ENCODE data around the gene GRAMD2A.

GRAMD2A gene

DNA sequence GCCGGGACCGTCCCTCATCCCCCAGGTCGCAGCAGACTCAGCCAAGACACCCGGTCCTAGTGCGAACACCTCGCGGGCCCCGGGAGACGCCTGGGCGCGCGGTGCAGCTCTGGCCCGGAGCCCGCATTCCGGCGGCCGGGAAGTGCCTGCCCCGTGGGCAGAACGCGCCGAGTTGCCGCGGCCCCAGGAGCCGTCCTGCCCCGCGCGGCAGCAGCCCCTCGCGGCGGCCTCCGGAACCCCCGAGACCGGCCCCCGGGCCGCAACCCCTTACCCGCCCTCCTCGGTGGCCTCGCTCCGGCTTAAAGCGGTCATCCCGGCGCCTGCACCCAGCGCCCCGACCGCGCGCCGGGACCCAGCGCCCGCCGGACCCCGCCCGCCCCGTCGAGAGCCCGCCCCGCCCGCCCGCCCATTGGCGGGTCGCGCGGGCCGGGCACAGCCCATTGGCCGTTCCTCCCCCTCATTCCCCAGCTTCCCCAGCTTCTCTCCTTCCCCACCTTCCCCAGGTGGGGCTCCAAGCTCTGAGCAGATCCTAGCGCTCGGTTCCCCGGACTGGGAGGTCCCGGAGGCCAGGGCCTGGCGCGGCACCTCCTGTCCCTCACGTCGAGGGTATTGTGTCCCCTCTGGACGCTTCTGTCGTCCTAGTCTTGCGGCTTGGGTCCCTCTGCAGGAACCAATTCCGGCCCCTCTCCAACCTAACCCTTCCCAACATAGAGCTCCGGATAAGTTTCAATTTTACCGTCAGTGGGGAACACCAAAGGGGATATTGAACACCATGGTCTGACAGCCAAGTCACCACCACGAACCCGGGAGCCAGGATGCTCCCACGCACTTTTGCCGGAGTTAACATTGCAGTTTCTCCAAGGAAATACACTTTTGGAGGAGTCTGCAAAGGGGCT is at the start of gene GRAMD2A:
TSS of gene GRAMD2A (minus strand) at position 328 of the 896 bp plus-strand sequence.
- no peak for DNase-seq

DNA sequence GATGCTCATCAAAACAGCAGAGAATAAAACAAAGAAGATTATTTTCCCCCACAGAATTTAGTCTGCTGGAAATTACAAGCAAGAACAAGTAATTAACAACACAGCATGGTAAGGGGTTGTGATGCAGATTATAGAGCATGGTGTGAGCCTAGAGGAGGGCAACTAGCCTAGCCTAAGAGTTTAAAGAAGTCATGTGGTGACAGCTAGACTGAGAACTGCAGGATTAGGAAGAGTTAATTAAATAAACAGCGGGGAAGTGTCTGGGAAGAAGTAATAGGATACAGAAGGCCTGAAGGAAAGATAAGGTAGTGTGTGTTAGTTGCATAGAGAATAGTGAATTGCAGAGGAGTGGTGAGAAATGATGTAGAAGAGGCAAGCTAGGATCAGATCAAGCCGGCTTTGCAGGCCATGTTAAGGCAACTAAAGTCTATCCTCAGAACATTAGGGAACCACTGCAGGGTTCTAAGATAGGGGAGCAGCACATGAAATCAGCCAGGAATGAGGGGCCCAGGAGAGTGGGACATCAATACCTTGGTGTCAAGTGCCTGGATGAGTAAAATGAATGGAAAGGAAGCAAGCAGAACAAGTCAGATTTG is 45.3 kb upstream of the GRAMD2A start:
- no peak for DNase-seq

DNA sequence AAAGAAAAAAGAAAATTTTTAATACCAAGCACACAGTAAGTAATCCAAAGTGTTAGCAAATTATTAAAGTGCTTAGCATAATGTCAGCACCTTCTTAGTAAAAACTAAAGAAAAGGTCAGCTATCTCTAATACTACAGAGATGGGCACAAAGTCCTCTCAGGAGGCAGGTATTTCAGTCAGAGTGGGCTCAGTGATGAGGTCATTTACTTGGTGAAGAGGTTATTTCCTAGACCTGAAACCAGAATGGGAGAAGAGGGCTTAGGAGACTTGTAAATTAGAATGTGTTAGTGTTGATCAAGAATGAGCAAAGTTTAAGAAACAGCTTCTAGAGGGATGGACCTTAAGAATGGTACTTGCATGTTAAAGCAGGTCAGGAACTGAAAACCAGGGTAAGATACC is 42.1 kb upstream of the GRAMD2A start:
- DNase-seq: no peak

DNA sequence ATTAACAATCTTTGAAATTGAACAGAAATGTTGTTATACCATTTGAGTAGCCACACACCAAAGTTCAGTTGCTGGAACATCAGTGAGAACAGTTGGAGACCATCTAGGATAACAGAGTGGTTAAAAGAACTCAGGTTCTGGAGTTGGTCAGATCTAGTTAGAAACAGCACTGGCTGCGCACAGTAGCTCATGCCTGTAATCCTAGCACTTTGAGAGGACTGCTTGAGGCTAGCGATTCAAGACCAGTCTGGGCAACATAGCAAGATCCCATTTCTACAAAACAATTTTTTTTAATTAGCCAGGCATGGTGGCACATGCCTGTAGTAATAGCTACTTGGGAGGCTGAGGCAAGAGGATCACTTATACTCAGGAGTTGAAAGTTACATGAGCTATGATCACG is 41.0 kb upstream of the GRAMD2A start:
- no peak for DNase-seq

DNA sequence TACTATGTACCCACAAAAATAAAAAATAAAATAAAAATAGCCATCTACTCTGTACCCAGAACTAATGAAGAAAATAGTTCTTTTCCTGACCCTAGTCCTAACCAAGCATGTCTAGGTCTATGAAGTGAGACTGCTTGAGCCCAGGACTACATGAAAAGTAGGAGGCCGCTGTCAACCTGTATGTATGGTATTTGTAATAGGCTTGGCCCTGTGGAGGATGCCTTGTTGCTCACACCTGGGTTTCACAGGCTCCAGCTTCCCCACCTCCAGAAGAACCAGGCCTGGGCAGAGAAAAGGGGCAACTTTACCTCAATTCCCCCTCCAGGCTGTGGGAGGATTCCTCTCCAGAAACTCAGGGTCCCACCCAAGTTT is 40.3 kb upstream of the GRAMD2A start:
- no peak for DNase-seq

DNA sequence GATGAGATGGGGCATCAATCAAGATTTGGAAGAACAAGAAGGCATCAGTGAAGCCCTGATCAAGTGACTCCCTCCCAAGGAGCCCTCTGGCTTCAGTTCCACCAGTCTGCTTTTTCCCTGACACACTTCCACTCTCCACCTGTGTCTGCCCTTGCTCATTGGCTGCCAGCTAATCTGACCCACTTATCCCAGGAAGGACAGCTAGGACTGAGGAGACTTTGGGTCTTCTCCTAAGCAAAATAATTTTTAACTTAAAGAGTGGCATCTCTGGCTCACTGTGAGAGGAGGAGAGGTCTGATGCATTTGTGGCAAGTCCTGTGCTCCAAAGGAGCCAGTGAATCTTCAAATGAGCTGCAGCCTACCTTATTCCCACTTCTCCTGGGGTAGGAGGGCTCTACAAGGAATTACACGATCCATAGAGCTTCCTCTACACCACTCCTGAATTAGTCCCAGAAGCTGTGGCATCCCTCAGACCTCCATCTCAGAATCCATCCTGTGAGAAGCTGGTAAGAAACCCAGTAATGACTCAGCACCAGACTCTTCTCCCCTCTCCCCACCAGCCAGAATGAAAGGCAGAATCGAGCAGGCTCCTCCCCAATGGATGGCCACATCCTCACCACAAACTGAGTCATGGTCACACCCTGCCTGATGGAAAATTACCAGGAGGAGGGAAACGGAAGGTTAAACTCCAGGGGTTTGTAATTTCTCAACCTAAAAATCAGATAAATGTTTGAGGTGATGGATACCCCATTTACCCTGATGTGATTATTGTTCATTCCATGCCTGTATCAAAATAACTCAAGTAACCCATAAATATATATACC is 39.7 kb upstream of the GRAMD2A start:
- no peak for DNase-seq

DNA sequence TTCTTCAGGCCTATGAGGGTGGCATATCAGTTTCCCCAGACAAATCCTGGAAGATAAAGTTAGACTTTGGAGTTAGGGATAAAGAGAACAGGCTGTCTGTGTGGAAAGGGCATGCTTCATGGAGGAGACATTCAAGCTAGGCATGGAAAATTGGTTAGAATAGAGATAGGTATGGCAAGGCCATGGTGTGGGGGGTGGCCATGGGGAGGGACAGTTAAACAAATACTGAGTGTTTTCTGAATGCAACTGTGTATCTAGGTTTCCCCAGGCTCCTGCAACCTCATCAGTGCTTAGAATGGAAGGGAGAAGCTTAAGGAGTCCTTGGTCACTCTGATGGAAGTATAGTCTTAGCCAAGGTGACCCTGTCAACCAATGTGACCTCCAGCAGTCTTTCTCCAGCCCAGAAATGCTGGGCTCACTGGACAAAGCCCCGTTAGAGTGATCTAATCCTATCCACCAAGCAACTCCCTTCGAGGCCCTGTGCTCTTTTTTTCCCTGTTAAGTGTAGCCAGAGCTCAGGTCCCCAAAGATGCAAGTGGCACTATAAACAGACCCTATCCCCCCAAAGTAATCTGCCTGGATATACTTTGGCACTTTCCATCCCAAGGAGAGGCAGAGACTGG is 38.9 kb upstream of the GRAMD2A start:
- no peak for DNase-seq

DNA sequence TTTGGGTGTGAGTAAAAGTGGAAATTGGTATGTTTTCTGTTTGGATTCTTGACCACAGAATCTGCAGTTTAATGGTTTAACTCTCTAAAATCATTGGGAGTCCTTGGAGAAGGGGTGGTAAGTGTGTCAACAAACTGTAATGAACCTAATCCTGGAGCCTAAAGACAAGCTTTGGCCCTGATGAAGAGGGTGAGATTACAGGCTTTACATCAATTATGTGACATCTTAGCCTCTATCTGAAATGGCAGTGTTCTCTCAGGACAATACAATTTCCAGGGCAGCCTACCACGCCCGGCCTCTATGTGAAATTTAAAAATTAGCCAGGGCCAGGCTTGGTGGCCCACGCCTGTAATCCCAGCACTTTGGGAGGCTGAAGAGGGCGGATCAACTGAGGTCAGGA is 37.7 kb upstream of the GRAMD2A start:
- DNase-seq: no peak

DNA sequence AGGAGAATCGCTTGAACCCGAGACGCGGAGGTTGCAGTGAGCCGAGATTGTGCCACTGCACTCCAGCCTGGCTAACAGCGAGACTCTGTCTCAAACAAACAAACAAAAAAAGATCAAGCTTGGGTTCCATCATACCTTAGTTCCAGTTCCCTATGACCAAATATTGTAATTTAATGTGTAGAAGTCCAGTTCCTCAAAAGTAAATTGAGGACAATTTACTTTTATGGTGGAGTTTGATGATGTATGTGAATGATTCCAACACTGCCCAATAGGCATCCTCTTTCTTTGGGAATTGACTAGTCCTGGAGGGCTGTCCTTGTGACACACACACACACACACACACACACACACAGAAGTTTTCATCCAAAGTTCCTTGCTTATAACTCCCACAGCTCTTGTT is 36.2 kb upstream of the GRAMD2A start:
- no peak for DNase-seq

DNA sequence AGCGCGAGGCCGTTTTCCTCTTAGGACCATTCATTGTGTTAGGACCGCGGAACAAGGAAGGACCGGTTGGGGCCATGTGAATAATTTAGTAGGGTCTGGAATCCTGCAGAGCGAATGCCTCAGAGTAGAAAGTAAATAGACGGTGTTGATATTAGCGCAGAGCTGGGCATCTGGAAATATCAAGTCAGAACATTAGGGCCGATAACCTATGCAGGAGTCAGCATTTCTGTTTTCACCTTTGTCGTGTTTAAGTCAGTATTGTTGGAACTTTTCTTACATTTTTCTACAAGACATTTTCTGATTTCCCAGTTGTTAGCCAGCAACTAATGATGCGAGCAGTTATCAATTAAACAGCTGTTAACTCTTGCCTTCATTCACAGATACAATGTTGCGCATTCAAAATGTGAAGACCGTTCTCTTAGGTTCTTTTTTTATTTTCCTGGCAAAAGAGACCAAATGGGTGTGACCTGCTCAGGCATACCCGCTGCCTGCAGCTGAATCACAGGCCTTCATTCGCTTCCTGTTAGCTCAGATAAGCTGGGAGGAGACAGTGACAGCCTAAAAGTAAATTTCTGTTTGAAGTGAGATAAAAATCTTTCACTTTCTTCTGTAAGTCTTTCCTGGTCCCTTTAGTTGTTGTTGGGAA is 34.4 kb upstream of the GRAMD2A start:
- no peak for DNase-seq

DNA sequence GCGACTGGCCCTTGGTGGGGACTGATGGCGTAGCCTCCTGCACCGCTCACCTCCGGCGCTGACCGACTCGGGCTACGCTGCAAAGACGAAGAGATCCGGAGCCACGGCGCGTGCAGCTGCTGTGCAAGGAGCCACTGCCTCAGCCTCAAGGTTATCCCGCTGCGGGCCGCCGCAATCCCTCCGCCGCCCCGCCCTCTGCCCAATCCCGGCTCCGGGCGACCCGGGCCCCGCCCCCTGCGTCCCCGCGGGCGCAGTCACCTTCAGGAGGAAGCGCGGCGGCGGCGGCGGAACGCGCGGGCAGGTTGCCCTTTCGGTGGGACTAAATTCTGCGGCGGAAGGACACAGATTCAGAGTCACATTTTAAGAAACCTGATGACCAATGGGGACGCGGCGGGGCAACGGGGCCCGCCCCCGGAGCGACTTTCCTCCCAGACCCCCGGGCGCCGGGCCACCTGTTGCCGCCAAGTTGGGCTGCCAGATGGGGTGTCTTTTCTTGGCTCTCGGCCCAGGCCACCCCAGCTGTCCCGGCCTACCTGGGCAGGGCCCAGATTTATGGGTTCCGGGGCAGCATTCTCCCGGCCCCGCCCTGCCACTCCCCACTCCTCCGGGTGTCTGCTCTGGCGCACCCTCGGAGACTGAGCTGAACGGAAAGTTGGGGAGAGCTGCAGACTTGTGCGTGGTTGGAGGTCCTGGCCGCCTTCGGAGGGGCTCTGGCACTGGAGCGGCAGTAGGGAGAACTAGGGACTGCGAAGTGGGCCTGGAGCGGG is 33.7 kb upstream of the GRAMD2A start, which contains the start of gene PKM:
TSS of gene PKM (minus strand) at position 125 of the 767 bp plus-strand sequence. CDS start 12,093 bp downstream, outside the sequence.
- DNase-seq: peak; percentile 92

DNA sequence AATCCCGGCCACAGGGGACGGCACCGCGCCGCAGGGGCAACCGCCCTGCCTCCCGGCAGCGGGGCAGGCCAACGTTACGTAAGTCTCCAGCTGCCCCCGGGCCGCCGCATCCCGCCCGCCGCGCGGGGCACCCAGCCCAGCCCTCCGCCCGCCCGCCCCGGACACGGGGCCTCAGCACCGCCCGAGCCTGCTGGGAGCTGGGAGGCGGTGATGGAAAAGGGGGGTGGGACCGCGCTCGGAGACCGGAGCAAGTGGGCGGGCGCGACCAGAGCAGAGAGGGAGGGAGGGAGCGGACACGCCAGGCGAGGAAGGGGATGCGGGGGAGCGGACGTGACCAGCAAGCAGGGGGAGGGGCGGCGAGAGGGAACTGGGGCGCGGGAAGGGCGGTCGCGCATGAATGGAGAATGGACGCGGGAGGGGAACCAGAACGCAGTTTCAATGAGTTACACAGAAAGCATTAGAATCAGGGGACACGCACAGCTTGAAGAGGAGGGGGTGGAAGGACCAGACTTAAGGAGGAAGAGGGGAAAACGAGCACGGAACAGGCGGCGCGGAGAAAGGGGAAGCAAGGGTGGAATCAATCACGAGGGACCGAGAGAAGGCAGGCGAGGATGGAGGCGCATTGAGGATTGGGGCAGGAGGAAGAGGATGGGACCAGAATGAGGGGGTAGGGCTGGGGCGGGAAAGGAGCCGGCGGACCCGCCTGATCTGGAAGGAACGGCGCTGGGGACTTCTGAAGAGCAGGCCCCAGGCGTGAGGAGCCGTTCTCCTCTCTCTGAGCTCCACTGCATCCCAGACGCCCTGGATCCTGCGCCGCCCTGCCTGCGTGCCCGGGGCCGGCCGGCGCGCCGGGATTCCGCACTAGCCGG is 32.8 kb upstream of the GRAMD2A start:
- peak; percentile 55 for DNase-seq

DNA sequence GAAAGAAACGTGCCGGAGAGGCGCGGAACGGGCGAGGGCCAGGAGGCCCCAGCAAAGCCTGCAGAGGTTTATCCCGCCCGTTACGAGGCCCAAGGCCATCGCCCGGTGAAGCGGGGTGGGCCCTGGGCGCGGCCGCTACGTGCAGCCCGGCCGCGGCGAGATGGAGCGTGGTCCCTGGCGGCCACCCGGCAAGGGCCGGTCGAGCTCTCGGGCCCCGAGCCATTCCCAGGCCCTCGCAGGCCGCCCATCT is 32.3 kb upstream of the GRAMD2A start:
- DNase-seq: no peak

DNA sequence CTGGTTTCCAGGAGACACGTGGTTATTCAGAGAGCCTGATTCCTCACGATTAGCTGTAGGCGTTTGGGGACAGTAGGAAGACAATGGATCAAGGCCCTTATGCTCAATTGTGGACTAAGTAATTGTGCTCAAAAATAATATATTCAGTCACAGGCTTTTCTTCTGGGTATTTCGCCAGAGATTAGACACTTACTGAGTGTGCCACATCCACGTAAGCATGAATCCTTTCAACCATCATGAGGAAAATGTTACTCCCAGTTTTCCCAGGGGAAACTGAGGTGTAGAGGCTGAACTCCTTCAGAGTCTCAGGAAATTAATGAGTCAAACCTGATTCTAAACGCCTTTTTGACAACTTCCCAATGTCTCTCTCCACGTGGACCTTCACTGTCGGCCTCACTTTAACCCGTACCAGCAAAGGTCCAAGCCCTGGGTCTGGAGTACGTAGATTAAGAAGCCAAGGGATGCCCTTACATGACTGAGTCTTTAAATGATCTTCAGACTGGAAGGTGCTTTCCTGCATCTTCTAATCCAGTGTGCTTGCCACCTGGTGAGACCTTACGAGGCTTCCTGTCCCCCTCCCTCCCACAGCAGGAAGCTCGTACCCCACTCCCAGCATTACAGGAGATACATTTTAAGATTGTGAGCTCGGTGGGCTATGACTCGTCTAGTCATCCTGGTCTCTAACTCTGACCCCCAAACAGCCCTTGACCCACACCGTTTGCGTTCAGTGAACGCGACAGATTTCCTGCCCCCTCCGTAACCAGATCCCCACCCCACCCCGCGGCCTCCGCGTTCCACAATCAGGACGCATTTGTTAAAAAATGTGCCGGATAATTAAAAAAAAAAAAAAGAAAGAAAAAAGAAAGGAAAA is 31.7 kb upstream of the GRAMD2A start:
- no peak for DNase-seq

DNA sequence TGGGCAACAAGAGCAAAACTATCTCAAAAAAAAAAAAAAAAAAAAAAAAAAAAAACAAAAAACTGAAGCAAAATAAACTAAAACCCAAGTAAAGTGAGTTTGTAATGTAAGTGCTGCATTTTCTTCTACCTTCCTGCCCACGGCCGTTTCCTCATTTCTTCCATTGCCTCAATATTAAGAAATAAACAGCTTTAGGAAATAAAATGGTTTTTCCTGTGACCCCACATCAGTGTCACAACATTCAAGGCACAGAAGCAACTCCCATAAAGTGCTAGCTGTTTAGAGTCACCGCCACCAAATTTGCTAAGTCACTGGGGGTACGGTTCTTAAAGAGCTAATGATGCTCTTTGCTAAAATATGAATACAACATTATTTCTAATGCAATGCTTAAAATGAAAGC is 30.1 kb upstream of the GRAMD2A start:
- no peak for DNase-seq

DNA sequence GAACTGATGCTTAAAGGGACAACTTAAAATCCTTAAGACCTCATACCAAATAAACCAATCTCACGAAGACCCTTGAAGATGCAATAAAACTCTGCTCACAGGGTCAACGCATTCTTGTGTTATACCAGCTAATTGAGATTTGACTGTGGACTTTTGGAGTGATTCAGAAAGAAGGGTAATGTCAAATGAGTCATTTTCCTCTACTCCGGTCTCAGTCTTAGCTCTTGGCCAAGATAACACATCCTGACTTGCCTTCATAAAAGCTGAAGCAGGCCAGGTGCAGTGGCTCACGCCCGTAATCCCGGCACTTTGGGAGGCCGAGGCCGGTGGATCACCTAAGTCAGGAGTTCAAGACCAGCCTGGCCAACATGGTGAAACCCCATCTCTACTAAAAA is 29.6 kb upstream of the GRAMD2A start:
- DNase-seq: no peak

DNA sequence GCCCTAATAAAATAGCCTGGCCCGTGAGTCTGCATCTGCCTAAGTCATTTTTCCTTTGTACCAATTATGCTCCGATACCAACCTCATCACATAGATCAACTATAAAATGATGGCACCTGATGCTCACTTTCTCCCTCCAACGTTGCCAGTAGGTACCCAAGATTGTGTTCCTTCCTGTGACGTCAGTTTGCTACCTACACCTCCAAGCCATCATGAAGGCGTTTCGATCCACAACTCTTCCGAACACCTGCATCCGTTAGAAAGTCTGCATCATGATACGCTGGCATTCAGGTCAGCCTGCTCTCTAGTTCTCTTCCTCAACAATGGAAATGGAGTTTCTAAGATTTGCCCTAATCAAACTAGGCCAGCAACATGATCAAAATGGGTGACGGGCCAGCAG is 25.7 kb upstream of the GRAMD2A start:
- no peak for DNase-seq

DNA sequence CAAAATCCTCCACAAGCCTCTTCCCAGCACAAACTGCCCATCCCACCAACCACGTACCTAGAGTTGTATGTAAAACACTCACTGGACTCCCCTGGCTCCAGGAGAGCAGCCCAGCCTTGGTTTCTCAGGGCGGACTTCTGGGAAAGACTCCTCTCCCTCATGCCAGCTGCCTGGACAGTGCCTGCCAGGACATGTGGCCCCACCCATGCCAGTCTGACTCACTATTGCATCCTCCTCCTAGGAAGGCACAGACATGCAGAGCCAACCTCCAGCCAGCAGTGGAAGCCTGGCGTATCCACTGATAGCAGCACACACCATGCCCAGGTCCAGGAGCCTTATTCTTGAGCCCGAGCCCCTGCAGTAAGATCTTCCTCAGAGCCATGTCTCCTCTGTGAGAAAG is 24.8 kb upstream of the GRAMD2A start:
- DNase-seq: no peak

DNA sequence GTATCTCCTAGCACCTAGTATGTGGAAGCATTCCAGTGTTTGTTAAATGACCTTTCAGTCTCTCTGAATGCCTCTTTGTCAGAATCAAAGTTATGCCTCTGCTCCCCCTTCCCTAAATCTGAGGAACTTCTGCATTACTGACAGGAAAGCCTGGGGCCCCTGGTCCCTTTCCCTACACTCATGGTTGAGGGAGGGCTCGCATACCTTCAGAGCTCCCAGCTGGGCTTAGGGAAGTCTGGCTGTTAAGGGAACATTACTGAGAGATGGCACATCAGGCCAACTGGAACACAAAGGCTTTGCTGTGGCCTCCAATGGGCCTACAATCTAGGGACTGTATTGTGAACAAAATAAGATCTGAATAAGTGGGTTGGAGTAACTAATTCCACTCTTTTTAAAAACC is 23.1 kb upstream of the GRAMD2A start:
- DNase-seq: no peak

DNA sequence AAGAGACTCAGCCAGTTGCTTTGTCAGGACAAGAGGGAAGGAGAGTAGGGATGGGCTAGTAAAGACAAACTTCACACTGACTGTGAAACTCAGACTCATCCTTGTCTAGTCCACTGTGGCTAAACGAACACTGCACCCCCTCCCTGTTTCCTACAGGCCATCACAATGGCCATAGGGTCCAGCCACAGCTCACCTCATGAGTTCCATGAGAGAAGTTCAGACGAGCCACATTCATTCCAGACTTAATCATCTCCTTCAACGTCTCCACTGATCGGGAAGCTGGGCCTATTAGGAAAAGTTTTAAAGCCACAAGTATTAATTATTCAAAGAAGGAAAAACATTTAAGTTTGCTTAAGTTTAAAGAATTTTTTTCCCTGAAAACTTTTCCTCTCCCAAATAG is 19.6 kb upstream of the GRAMD2A start:
- no peak for DNase-seq
